Right atrium auricular region (tissue), 2 donors: ENCODE data around the gene DYSF. TPM values are rescaled to one million over a fixed set of nuclear protein-coding genes. Genes with fewer than 3 reads are reported as not detected.

ENCODE experiments used
- DNase-seq: peaks from one replicate; pipeline ENCODE4 v3.0.0-alpha.2; 2019; ENCODE audit warnings: low spot score
- H3K27ac ChIP-seq, 2 donors: fragments of 200-600 bp; sonication (generic); 1 replicate in 1 of 2; 2 replicates in 1 of 2; pipeline ENCODE4 v1.5.1; 2016 to 2019
- H3K27me3 ChIP-seq, 2 donors: fragments of 200-600 bp; sonication (generic); one replicate each; pipeline versions ENCODE4 v1.5.1 to v1.6.0; 2017 to 2019
- H3K36me3 ChIP-seq: fragments of 200-600 bp; sonication (generic); one replicate; pipeline ENCODE4 v1.5.1; 2016
- H3K4me1 ChIP-seq, 2 donors: fragments of 200-600 bp; sonication (generic); one replicate each; pipeline versions ENCODE4 v1.5.1 to v1.6.0; 2017 to 2019
- H3K4me3 ChIP-seq, 2 donors: fragments of 200-600 bp; sonication (generic); 1 replicate in 1 of 2; 2 replicates in 1 of 2; pipeline ENCODE4 v1.5.1; 2017 to 2019; ENCODE audit warnings: mild to moderate bottlenecking in 1 of 2, moderate library complexity in 1 of 2
- H3K9me3 ChIP-seq, 2 donors: fragments of 200-600 bp; sonication (generic); one replicate each; pipeline ENCODE4 v1.5.1; 2019
- CTCF ChIP-seq, 2 donors: fragments of 200-600 bp; sonication (generic); IDR thresholded peaks; one replicate each; pipeline ENCODE4 v1.5.1; 2019; ENCODE audit warnings: antibody characterized with exemption in 2 of 2
- total RNA-seq, 2 donors: library from RNA; depleted of rRNA; stranded (reverse); fragments of >200 nt; gene quantifications; one replicate each; pipeline ENCODE4 v1.1.0, GENCODE V29; 2016

The DYSF gene
- total RNA-seq, 2 donors from 2014 or later: 31.3 to 52.1 TPM

DNA sequence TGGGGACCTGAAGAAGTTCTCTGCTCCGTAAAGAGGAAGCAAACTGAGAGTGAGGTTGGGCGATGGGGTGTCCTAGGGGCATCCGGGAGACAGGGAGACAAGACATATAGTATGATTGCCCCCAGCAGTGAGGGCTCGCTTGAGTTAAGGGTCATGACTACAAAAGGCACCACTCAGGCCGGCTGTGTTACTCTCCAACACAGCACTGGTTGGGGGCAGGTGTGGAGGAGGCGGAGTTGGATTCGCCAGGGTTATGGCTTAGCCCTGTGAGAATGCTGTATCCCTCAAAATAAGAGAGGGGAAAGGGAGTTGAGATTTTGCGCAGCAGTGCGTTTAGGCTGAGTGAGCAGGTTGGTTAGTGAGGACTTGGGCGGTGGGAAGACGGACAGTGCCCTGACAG is 12.0 kb downstream of the DYSF start:
- DNase-seq: no peak
- peaks cover 0 to 76% of the 10 kb centered on the region in 2 donors for H3K4me1 ChIP-seq
- no peak overlapping the region for H3K27ac ChIP-seq
- no peaks in the 10 kb centered on the region for H3K27me3 ChIP-seq
- no peaks in the 10 kb centered on the region for H3K36me3 ChIP-seq
- no peak overlapping the region for H3K4me3 ChIP-seq
- H3K9me3 ChIP-seq: no peaks in the 10 kb centered on the region
- no peak for TF ChIP-seq CTCF (IDR thresholded peaks at IDR 0.05)

GRCh38 chr2:71465961-71466300 is 12.6 kb downstream of the DYSF start:
- TF ChIP-seq CTCF (IDR thresholded peaks at IDR 0.05): no peak
- Histone ChIP-seq H3K4me3 (peak overlapping the region; percentile 57 to 68), H3K4me1 (peaks cover 0 to 72% of the 10 kb centered on the region in 2 donors), H3K36me3 (no peaks in the 10 kb centered on the region), H3K27ac (peak overlapping the region; percentile 73 to 87), H3K9me3 (no peaks in the 10 kb centered on the region), H3K27me3 (no peaks in the 10 kb centered on the region)
- no peak for DNase-seq

DNA sequence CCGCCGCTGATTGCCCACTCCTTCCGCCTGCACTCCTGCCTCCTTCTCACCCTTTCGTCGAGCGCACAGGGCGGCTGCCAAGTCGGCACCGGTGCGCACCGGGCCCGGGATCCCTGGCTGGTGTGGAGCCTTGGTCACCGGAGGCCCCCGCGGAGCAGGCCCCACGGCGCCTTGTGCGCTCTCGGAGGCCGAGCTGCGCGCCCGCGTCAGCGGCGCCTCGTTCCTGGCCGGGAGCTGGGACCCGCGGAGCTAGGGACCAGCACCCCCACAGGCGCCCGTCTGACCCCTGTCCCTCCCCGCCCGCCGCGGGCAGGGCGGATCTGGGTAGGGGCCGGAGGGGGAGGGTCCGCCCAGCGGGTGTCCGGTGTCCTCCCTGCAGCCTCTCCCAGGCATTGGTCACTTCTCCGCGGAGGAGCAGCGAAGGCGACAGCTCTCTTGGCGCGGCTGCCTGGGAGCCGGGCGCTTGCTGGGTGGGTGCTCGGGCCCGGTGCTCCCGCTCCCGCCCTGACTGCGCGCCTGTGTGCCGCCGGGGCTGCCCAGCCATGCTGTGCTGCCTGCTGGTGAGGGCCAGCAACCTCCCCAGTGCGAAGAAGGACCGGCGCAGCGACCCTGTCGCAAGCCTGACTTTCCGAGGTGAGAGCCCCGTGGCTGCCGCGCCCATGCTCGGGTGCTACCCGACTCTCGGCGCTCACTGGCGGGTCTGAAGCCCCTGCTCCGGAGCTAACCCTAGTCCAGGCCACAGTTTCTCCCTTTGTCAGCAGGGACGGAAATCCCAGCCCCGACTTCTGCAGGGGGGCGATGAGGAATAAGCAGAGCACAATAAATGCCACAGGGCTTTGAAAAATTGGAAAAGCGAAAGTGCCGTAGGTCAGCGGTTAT is 13.2 kb downstream of the DYSF start:
- peak overlapping the region; percentile 73 to 87 for H3K27ac ChIP-seq
- no peak for TF ChIP-seq CTCF (IDR thresholded peaks at IDR 0.05)

GRCh38 chr2:71467180-71467815 is 13.9 kb downstream of the DYSF start:
- peaks cover 0 to 58% of the 10 kb centered on the region in 2 donors for H3K4me1 ChIP-seq
- no peak for TF ChIP-seq CTCF (IDR thresholded peaks at IDR 0.05)
- H3K27ac ChIP-seq: peak overlapping the region; percentile 73 to 87

More for the DNA sequence above, 13.2 kb downstream of the DYSF start:
- Histone ChIP-seq H3K27me3 (no peaks in the 10 kb centered on the region), H3K36me3 (no peaks in the 10 kb centered on the region), H3K4me1 (peaks cover 0 to 66% of the 10 kb centered on the region in 2 donors), H3K4me3 (peak overlapping the region; percentile 57 to 68), H3K9me3 (no peaks in the 10 kb centered on the region)
- no peak for DNase-seq

DNA sequence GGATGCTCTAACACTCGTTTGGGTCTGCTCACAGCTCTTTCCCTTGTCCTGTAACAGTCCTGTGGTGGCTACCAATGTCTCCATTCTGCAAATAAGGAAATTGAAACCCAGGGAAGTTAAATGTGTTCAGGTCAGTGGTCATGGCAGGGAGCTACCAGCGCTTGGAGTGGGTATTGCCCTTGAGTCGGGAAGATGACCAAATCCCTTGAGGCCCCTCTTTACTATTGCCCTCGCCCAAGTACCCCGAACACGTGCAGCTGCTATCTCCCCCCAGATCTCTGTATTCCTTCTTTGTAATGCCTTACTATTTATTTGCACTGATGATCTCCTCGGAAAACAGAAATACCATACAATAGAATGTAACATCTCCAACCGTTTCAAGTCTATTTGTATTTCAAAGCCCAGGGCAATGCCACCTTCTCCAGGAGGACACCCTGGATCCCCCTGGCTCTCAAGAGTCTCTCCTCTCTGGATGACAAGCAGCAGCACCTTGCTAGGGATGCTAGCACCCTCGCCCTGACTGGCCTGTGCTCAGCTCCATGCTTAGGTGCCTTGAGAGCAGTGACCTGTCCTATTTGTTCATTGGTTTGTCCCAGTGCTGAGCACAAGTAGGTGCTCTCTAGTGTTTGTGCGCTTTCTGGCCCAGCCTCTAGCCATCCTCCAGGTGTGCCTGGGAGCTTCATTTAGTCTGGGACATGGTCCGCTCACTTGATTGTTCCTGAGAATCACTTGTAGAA is 15.1 kb downstream of the DYSF start:
- Histone ChIP-seq H3K4me3 (peak overlapping the region in 1 of 2 donors; percentile 68), H3K27me3 (no peaks in the 10 kb centered on the region), H3K4me1 (peaks cover 0 to 48% of the 10 kb centered on the region in 2 donors), H3K27ac (peak overlapping the region; percentile 57 to 73), H3K9me3 (no peaks in the 10 kb centered on the region), H3K36me3 (no peaks in the 10 kb centered on the region)
- no peak for DNase-seq
- TF ChIP-seq CTCF (IDR thresholded peaks at IDR 0.05): no peak

More at GRCh38 chr2:71467180-71467815, 13.9 kb downstream of the DYSF start:
- Histone ChIP-seq H3K9me3 (no peaks in the 10 kb centered on the region), H3K27me3 (no peaks in the 10 kb centered on the region), H3K4me3 (peak overlapping the region; percentile 57 to 68), H3K36me3 (no peaks in the 10 kb centered on the region)
- DNase-seq: no peak
